ENCODE data around the gene ITFG2. TPM values are rescaled to one million over a fixed set of nuclear protein-coding genes. Genes with fewer than 3 reads are reported as not detected.
A peak's percentile ranks its signal among the peaks of the same experiment; 100 is the strongest.

Gene ITFG2
- total RNA-seq, 1 experiment from 2014 or later, result 23.9 TPM

DNA sequence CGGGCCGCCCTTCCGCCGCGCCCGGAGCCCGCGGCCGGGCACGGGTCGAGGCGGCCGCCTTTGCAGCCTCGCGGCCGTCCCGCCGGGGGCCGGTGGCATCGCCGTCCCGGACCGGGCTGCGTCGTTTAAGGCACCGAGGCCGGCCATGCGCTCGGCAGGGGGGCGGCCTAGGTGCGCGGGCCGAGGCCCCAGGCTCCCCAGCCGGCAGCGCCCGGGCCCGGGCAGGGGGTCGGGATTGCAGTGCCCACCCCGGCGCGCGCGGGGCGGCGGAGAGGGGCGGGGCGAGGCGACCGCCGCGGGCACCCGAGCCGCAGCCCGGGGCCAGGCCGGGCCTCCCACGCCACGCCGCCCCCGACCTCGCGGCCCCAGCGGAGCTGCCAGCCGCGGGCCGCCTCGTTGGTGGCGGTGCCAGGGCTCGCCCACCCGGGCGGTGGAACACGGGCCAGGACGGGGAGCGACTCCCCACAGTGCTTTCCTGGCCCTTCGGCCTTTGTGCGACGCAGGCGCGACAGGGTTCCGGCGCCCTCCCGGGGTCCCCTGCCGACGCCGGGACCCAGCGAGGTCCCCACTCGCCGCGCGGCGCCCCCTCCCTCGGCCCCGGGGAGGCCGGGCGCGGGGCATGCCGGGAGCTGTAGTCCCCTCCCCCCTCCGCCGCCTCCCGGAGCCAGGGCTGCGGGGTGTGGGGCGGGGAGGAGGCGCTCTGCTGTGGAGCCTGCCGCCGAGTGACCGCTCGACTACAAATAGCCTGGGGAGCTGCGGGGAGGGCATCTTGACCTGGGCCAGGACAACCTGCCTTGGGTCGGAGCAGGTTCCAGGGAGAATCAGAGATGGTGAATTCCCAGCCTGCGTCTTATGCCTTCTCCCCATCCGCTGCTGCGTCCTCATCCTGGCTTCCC is 16.9 kb upstream of the ITFG2 start (continued):
- TF ChIP-seq, protein P1, sequence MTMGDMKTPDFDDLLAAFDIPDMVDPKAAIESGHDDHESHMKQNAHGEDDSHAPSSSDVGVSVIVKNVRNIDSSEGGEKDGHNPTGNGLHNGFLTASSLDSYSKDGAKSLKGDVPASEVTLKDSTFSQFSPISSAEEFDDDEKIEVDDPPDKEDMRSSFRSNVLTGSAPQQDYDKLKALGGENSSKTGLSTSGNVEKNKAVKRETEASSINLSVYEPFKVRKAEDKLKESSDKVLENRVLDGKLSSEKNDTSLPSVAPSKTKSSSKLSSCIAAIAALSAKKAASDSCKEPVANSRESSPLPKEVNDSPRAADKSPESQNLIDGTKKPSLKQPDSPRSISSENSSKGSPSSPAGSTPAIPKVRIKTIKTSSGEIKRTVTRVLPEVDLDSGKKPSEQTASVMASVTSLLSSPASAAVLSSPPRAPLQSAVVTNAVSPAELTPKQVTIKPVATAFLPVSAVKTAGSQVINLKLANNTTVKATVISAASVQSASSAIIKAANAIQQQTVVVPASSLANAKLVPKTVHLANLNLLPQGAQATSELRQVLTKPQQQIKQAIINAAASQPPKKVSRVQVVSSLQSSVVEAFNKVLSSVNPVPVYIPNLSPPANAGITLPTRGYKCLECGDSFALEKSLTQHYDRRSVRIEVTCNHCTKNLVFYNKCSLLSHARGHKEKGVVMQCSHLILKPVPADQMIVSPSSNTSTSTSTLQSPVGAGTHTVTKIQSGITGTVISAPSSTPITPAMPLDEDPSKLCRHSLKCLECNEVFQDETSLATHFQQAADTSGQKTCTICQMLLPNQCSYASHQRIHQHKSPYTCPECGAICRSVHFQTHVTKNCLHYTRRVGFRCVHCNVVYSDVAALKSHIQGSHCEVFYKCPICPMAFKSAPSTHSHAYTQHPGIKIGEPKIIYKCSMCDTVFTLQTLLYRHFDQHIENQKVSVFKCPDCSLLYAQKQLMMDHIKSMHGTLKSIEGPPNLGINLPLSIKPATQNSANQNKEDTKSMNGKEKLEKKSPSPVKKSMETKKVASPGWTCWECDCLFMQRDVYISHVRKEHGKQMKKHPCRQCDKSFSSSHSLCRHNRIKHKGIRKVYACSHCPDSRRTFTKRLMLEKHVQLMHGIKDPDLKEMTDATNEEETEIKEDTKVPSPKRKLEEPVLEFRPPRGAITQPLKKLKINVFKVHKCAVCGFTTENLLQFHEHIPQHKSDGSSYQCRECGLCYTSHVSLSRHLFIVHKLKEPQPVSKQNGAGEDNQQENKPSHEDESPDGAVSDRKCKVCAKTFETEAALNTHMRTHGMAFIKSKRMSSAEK (CRISPR knock-in tag; IDR thresholded peaks at IDR 0.05; ENCODE audit: borderline replicate concordance), result no peak
- TF ChIP-seq, protein P2, sequence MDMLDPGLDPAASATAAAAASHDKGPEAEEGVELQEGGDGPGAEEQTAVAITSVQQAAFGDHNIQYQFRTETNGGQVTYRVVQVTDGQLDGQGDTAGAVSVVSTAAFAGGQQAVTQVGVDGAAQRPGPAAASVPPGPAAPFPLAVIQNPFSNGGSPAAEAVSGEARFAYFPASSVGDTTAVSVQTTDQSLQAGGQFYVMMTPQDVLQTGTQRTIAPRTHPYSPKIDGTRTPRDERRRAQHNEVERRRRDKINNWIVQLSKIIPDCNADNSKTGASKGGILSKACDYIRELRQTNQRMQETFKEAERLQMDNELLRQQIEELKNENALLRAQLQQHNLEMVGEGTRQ (CRISPR knock-in tag; IDR thresholded peaks at IDR 0.05), result no peak
- no peak for TF ChIP-seq SMAD3 (CRISPR knock-in tag; IDR thresholded peaks at IDR 0.05; ENCODE audit: borderline replicate concordance)
- TF ChIP-seq RORB (CRISPR knock-in tag; IDR thresholded peaks at IDR 0.05), result no peak
- TF ChIP-seq, protein P3, sequence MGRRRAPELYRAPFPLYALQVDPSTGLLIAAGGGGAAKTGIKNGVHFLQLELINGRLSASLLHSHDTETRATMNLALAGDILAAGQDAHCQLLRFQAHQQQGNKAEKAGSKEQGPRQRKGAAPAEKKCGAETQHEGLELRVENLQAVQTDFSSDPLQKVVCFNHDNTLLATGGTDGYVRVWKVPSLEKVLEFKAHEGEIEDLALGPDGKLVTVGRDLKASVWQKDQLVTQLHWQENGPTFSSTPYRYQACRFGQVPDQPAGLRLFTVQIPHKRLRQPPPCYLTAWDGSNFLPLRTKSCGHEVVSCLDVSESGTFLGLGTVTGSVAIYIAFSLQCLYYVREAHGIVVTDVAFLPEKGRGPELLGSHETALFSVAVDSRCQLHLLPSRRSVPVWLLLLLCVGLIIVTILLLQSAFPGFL (CRISPR knock-in tag; IDR thresholded peaks at IDR 0.05; ENCODE audit: borderline replicate concordance), result no peak
- TF ChIP-seq ELF4 (CRISPR knock-in tag; IDR thresholded peaks at IDR 0.05; ENCODE audit: low read depth), result 0 out of 2 replicates have a peak, but pooled peaks have one; percentile 50
- peak; percentile 73 for TF ChIP-seq ZNF423 (CRISPR knock-in tag; IDR thresholded peaks at IDR 0.05)
- no peak for TF ChIP-seq JUN (CRISPR knock-in tag; IDR thresholded peaks at IDR 0.05)
- 0 out of 2 replicates have a peak, but pooled peaks have one; percentile 55 for TF ChIP-seq KAT7 (CRISPR knock-in tag; IDR thresholded peaks at IDR 0.05; ENCODE audit: borderline replicate concordance)
- TF ChIP-seq ZNF219 (CRISPR knock-in tag; IDR thresholded peaks at IDR 0.05; ENCODE audit: borderline replicate concordance), result no peak
- TF ChIP-seq SP1 (CRISPR knock-in tag; conservative IDR thresholded peaks at IDR 0.05), result no peak; the same call in 1 of the 2 replicates
- TF ChIP-seq, protein P4, sequence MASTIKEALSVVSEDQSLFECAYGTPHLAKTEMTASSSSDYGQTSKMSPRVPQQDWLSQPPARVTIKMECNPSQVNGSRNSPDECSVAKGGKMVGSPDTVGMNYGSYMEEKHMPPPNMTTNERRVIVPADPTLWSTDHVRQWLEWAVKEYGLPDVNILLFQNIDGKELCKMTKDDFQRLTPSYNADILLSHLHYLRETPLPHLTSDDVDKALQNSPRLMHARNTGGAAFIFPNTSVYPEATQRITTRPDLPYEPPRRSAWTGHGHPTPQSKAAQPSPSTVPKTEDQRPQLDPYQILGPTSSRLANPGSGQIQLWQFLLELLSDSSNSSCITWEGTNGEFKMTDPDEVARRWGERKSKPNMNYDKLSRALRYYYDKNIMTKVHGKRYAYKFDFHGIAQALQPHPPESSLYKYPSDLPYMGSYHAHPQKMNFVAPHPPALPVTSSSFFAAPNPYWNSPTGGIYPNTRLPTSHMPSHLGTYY (CRISPR knock-in tag; IDR thresholded peaks at IDR 0.05), result no peak
- TF ChIP-seq, protein P5, sequence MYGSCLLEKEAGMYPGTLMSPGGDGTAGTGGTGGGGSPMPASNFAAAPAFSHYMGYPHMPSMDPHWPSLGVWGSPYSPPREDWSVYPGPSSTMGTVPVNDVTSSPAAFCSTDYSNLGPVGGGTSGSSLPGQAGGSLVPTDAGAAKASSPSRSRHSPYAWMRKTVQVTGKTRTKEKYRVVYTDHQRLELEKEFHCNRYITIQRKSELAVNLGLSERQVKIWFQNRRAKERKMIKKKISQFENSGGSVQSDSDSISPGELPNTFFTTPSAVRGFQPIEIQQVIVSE (CRISPR knock-in tag; IDR thresholded peaks at IDR 0.05; ENCODE audit: borderline replicate concordance), result no peak
- TF ChIP-seq ZNF263 (CRISPR knock-in tag; IDR thresholded peaks at IDR 0.05; ENCODE audit: low read depth), result peak; percentile 54
- no peak for TF ChIP-seq FOXJ3 (CRISPR knock-in tag; IDR thresholded peaks at IDR 0.05; ENCODE audit: borderline replicate concordance)
- TF ChIP-seq ZNF138 (CRISPR knock-in tag; conservative IDR thresholded peaks at IDR 0.05), result no peak
- no peak for TF ChIP-seq JAZF1 (CRISPR knock-in tag; IDR thresholded peaks at IDR 0.05)
- no peak; the same call in 1 of the 2 replicates for TF ChIP-seq TP53 (CRISPR knock-in tag; IDR thresholded peaks at IDR 0.05)
- no peak for TF ChIP-seq EMX1 (CRISPR knock-in tag; IDR thresholded peaks at IDR 0.05)
- no peak for TF ChIP-seq ZNF232 (CRISPR knock-in tag; IDR thresholded peaks at IDR 0.05)
- no peak for TF ChIP-seq GRHL2 (CRISPR knock-in tag; IDR thresholded peaks at IDR 0.05; ENCODE audit: insufficient replicate concordance, severe bottlenecking)
- TF ChIP-seq, protein P6, sequence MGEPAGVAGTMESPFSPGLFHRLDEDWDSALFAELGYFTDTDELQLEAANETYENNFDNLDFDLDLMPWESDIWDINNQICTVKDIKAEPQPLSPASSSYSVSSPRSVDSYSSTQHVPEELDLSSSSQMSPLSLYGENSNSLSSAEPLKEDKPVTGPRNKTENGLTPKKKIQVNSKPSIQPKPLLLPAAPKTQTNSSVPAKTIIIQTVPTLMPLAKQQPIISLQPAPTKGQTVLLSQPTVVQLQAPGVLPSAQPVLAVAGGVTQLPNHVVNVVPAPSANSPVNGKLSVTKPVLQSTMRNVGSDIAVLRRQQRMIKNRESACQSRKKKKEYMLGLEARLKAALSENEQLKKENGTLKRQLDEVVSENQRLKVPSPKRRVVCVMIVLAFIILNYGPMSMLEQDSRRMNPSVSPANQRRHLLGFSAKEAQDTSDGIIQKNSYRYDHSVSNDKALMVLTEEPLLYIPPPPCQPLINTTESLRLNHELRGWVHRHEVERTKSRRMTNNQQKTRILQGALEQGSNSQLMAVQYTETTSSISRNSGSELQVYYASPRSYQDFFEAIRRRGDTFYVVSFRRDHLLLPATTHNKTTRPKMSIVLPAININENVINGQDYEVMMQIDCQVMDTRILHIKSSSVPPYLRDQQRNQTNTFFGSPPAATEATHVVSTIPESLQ (CRISPR knock-in tag; IDR thresholded peaks at IDR 0.05), result no peak
- TF ChIP-seq FOXP1 (CRISPR knock-in tag; IDR thresholded peaks at IDR 0.05; ENCODE audit: borderline replicate concordance), result peak; percentile 60; the same call in 1 of the 2 replicates
- no peak for TF ChIP-seq SOX15 (CRISPR knock-in tag; IDR thresholded peaks at IDR 0.05)
- TF ChIP-seq, protein P7, sequence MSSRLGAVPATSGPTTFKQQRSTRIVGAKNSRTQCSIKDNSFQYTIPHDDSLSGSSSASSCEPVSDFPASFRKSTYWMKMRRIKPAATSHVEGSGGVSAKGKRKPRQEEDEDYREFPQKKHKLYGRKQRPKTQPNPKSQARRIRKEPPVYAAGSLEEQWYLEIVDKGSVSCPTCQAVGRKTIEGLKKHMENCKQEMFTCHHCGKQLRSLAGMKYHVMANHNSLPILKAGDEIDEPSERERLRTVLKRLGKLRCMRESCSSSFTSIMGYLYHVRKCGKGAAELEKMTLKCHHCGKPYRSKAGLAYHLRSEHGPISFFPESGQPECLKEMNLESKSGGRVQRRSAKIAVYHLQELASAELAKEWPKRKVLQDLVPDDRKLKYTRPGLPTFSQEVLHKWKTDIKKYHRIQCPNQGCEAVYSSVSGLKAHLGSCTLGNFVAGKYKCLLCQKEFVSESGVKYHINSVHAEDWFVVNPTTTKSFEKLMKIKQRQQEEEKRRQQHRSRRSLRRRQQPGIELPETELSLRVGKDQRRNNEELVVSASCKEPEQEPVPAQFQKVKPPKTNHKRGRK (CRISPR knock-in tag; IDR thresholded peaks at IDR 0.05; ENCODE audit: borderline replicate concordance), result no peak
- TF ChIP-seq, protein P8, sequence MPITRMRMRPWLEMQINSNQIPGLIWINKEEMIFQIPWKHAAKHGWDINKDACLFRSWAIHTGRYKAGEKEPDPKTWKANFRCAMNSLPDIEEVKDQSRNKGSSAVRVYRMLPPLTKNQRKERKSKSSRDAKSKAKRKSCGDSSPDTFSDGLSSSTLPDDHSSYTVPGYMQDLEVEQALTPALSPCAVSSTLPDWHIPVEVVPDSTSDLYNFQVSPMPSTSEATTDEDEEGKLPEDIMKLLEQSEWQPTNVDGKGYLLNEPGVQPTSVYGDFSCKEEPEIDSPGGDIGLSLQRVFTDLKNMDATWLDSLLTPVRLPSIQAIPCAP (CRISPR knock-in tag; IDR thresholded peaks at IDR 0.05), result no peak

Measured in WTC11 (cell line).